NB4 (cell line): Measurements from ENCODE around the gene BTBD1.

Experiments
- POLR2A ChIP-seq: IDR thresholded peaks from 2 replicates; pipeline ENCODE4 v1.6.1; 2011; ENCODE audit warnings: mild to moderate bottlenecking; ENCODE audit not compliant: insufficient read length; ENCODE audit errors: extremely low read depth
- TF ChIP-seq, protein P1 (sequence below): IDR thresholded peaks from one replicate; pipeline ENCODE4 v1.5.1; 2012; ENCODE audit warnings: low read depth, low read length

DNA sequence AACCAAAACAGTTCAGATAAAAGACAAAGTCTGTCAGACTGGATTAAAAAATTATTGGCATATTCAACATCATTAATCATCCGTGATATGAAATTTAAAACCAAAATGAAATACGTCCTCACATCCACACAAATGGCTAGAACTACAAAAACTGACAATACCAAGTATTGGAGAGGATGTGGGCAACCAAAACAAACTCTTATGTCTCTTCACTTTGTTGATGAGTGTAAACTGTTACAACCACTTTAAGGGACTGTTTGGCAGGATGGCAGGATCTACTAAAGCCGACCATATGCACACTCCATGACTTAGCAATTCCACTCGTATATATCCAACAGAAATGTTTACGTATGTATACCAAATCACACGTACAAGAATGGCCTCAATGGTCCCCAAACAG is 30.8 kb downstream of the BTBD1 start:
- TF ChIP-seq, protein P1, sequence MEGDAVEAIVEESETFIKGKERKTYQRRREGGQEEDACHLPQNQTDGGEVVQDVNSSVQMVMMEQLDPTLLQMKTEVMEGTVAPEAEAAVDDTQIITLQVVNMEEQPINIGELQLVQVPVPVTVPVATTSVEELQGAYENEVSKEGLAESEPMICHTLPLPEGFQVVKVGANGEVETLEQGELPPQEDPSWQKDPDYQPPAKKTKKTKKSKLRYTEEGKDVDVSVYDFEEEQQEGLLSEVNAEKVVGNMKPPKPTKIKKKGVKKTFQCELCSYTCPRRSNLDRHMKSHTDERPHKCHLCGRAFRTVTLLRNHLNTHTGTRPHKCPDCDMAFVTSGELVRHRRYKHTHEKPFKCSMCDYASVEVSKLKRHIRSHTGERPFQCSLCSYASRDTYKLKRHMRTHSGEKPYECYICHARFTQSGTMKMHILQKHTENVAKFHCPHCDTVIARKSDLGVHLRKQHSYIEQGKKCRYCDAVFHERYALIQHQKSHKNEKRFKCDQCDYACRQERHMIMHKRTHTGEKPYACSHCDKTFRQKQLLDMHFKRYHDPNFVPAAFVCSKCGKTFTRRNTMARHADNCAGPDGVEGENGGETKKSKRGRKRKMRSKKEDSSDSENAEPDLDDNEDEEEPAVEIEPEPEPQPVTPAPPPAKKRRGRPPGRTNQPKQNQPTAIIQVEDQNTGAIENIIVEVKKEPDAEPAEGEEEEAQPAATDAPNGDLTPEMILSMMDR: no peak
- TF ChIP-seq POLR2A: no peak
